GM12891 (cell line): ENCODE measurements around the gene BRPF3.
A peak's percentile ranks its signal among the peaks of the same experiment; 100 is the strongest.

Source experiments
- DNase-seq: peaks from one replicate; pipeline ENCODE4 v3.0.0; 2011; ENCODE audit warnings: low spot score; ENCODE audit not compliant: insufficient read length
- FAIRE-seq: peaks from 2 replicates; lab custom pipeline; 2011; peaks lifted over from hg19 to GRCh38; lab: Jason Lieb, UNC
- PAX5 ChIP-seq: IDR thresholded peaks from 2 replicates; pipeline ENCODE4 v1.6.1; 2011; ENCODE audit warnings: low read length, moderate library complexity, mild to moderate bottlenecking; ENCODE audit not compliant: insufficient read depth, severe bottlenecking
- POLR2A ChIP-seq: IDR thresholded peaks from 2 replicates; pipeline ENCODE4 v1.6.1; 2011; ENCODE audit warnings: low read depth, low read length, control low read depth
- POLR2AphosphoS5 ChIP-seq: IDR thresholded peaks from 2 replicates; pipeline ENCODE4 v1.6.1; 2011; ENCODE audit warnings: low read depth, low read length, control low read depth
- POU2F2 ChIP-seq: IDR thresholded peaks from 2 replicates; pipeline ENCODE4 v1.6.1; 2011; ENCODE audit warnings: low read depth, mild to moderate bottlenecking, control low read depth, low read length, moderate library complexity
- SPI1 ChIP-seq: IDR thresholded peaks from 2 replicates; pipeline ENCODE4 v1.6.1; 2011; ENCODE audit warnings: low read depth, low read length, control low read depth
- TAF1 ChIP-seq: IDR thresholded peaks from 2 replicates; pipeline ENCODE4 v1.6.1; 2011; ENCODE audit warnings: low read depth, low read length, control low read depth

The BRPF3 gene

GRCh38 chr6:36230371-36230770 lies 33.8 kb downstream of the BRPF3 start:
- no peak for DNase-seq
- TF ChIP-seq TAF1 (no peak), SPI1 (no peak)
- FAIRE-seq, result no peak

- DNase-seq (no peak), FAIRE-seq (no peak)
- TF ChIP-seq PAX5, result no peak
- TF ChIP-seq POU2F2, result no peak
- no peak for TF ChIP-seq SPI1
- no peak for TF ChIP-seq TAF1
- no peak for TF ChIP-seq POLR2A
- TF ChIP-seq POLR2AphosphoS5, result no peak
Measured at GRCh38 chr6:36232172-36232571, 35.6 kb downstream of the BRPF3 start.

- TF ChIP-seq PAX5 (no peak), POLR2AphosphoS5 (no peak), SPI1 (no peak), POU2F2 (no peak), TAF1 (no peak), POLR2A (no peak)
- no peak for DNase-seq
- no peak for FAIRE-seq
Measured at GRCh38 chr6:36235309-36235708, 38.8 kb downstream of the BRPF3 start.

- DNase-seq (no peak), FAIRE-seq (no peak)
- no peak for TF ChIP-seq TAF1
- no peak for TF ChIP-seq SPI1
- TF ChIP-seq POU2F2, result no peak
- TF ChIP-seq PAX5, result no peak
- TF ChIP-seq POLR2A, result no peak
- no peak for TF ChIP-seq POLR2AphosphoS5
Measured at GRCh38 chr6:36235862-36236261, 39.3 kb downstream of the BRPF3 start.

GRCh38 chr6:36239774-36240173 lies 43.2 kb downstream of the BRPF3 start:
- FAIRE-seq, result no peak

GRCh38 chr6:36241728-36242127 lies 45.2 kb downstream of the BRPF3 start:
- DNase-seq, result peak; percentile 48
- peak; percentile 49 for TF ChIP-seq SPI1
- TF ChIP-seq POU2F2, result peak; percentile 96
- TF ChIP-seq TAF1, result no peak
- peak; percentile 94 for FAIRE-seq

More at GRCh38 chr6:36239774-36240173, 43.2 kb downstream of the BRPF3 start:
- TF ChIP-seq PAX5 (no peak), TAF1 (no peak), POLR2AphosphoS5 (no peak), SPI1 (no peak), POU2F2 (no peak), POLR2A (no peak)
- no peak for DNase-seq

GRCh38 chr6:36242161-36242560 lies 45.6 kb downstream of the BRPF3 start:
- no peak for TF ChIP-seq SPI1
- no peak for TF ChIP-seq PAX5
- no peak for TF ChIP-seq POLR2A
- no peak for TF ChIP-seq TAF1
- no peak for TF ChIP-seq POLR2AphosphoS5
- no peak for TF ChIP-seq POU2F2
- no peak for FAIRE-seq
- DNase-seq, result no peak

GRCh38 chr6:36242626-36243025 lies 46.1 kb downstream of the BRPF3 start:
- no peak for FAIRE-seq
- TF ChIP-seq PAX5 (no peak), POLR2A (no peak), POU2F2 (no peak), POLR2AphosphoS5 (no peak), TAF1 (no peak)
- DNase-seq, result no peak

- FAIRE-seq (no peak), DNase-seq (no peak)
- TF ChIP-seq TAF1 (no peak), POLR2A (no peak), PAX5 (no peak), SPI1 (no peak), POLR2AphosphoS5 (no peak), POU2F2 (no peak)
Measured at GRCh38 chr6:36243562-36244212, 47.1 kb downstream of the BRPF3 start.
